SJSA1 (cell line): ENCODE measurements around the gene PIANP. TPM values are rescaled to one million over a fixed set of nuclear protein-coding genes. Genes with fewer than 3 reads are reported as not detected.

Experiments
- DNase-seq, 2 experiments: peaks; one replicate each; pipeline ENCODE4 v3.0.0-alpha.2; 2015 to 2020; ENCODE audit warnings: low spot score in 2 of 2, low read depth in 1 of 2
- H3K27ac ChIP-seq: fragments of 250-450 bp; sonication (Bioruptor Pico); 2 replicates; pipeline ENCODE4 v1.5.1; 2020; ENCODE audit warnings: mild to moderate bottlenecking, moderate library complexity
- H3K27me3 ChIP-seq: fragments of 250-450 bp; sonication (Bioruptor Pico); replicated peaks from 2 replicates; pipeline ENCODE4 v1.5.1; 2020; ENCODE audit warnings: mild to moderate bottlenecking, moderate library complexity
- H3K36me3 ChIP-seq: fragments of 250-450 bp; sonication (Bioruptor Pico); 2 replicates; pipeline ENCODE4 v1.5.1; 2020; ENCODE audit warnings: mild to moderate bottlenecking
- H3K4me1 ChIP-seq: fragments of 250-450 bp; sonication (Bioruptor Pico); replicated peaks from 2 replicates; pipeline ENCODE4 v1.6.1; 2021; ENCODE audit warnings: mild to moderate bottlenecking
- H3K4me3 ChIP-seq: fragments of 250-450 bp; sonication (Bioruptor Pico); 2 replicates; pipeline ENCODE4 v1.5.1; 2020; ENCODE audit warnings: mild to moderate bottlenecking
- H3K9me3 ChIP-seq: fragments of 250-450 bp; sonication (Bioruptor Pico); replicated peaks from 2 replicates; pipeline ENCODE4 v1.5.1; 2020; ENCODE audit warnings: mild to moderate bottlenecking
- total RNA-seq: library from RNA; depleted of rRNA; stranded (reverse); fragments of >200 nt; shearing (Covaris generic); gene quantifications from 2 replicates; pipeline ENCODE4 v1.2.3, GENCODE V29; 2014; rRNA removed

Gene PIANP
- total RNA-seq, 1 experiment from 2014 or later, result not detected

GRCh38 chr12:6644257-6644596, 56.4 kb downstream of the PIANP start:
- no peaks in the 10 kb centered on the region for H3K9me3 ChIP-seq
- no peak for DNase-seq
- H3K36me3 ChIP-seq, result no peaks in the 10 kb centered on the region
- no peaks in the 10 kb centered on the region for H3K27me3 ChIP-seq
- no peaks in the 10 kb centered on the region for H3K4me1 ChIP-seq
- H3K27ac ChIP-seq, result no peak overlapping the region
- no peak overlapping the region for H3K4me3 ChIP-seq

Other genes starting within 250 kb of the PIANP start
- 1.1 and 5.4 TPM in 2 replicates for gene TAPBPL, start 248.8 kb downstream of the PIANP start, total RNA-seq
- 2.4 and 6.4 TPM in 2 replicates for gene VAMP1, start 230.1 kb downstream of the PIANP start, total RNA-seq
- gene MRPL51, start 207.6 kb downstream of the PIANP start, total RNA-seq, result 213 and 264 TPM in 2 replicates
- gene NCAPD2, start 206.7 kb downstream of the PIANP start, total RNA-seq, result 84.0 and 131 TPM in 2 replicates
- 5,440 and 7,155 TPM in 2 replicates for gene GAPDH, start 166.3 kb downstream of the PIANP start, total RNA-seq
- 12.1 and 14.9 TPM in 2 replicates for gene IFFO1, start 144.8 kb downstream of the PIANP start, total RNA-seq
- gene NOP2, start 132.5 kb downstream of the PIANP start, total RNA-seq, result 48.3 and 76.6 TPM in 2 replicates
- gene CHD4, start 93.4 kb downstream of the PIANP start, total RNA-seq, result 178 and 180 TPM in 2 replicates
- not detected in 2 replicates for gene LPAR5, start 64.9 kb downstream of the PIANP start, total RNA-seq
- gene ACRBP, start 53.4 kb downstream of the PIANP start, total RNA-seq, result not detected in 2 replicates
- gene ING4, start 37.7 kb downstream of the PIANP start, total RNA-seq, result 34.8 and 41.0 TPM in 2 replicates
- 19.5 and 20.0 TPM in 2 replicates for gene ZNF384, start 11.4 kb downstream of the PIANP start, total RNA-seq
- 80.2 and 82.4 TPM in 2 replicates for gene COPS7A, start 23.2 kb upstream of the PIANP start, total RNA-seq
- 171 and 243 TPM in 2 replicates for gene MLF2, start 52.3 kb upstream of the PIANP start, total RNA-seq
- gene PTMS, start 65.5 kb upstream of the PIANP start, total RNA-seq, result 243 and 442 TPM in 2 replicates
- gene LAG3, start 71.7 kb upstream of the PIANP start, total RNA-seq, result 0.13 and 0.47 TPM in 2 replicates
- gene CD4, start 88.7 kb upstream of the PIANP start, total RNA-seq, result not detected in 2 replicates
- gene GPR162, start 121.0 kb upstream of the PIANP start, total RNA-seq, result 0.16 TPM in 1 of 2 replicates, not detected in the other
- gene P3H3, start 127.6 kb upstream of the PIANP start, total RNA-seq, result 0.63 TPM in 1 of 2 replicates, not detected in the other
- gene GNB3, start 140.1 kb upstream of the PIANP start, total RNA-seq, result not detected in 2 replicates
- gene CDCA3, start 150.5 kb upstream of the PIANP start, total RNA-seq, result 143 and 156 TPM in 2 replicates
- gene USP5, start 151.3 kb upstream of the PIANP start, total RNA-seq, result 121 and 150 TPM in 2 replicates
- gene TPI1, start 166.7 kb upstream of the PIANP start, total RNA-seq, result 1,911 and 2,129 TPM in 2 replicates
- gene SPSB2, start 172.5 kb upstream of the PIANP start, total RNA-seq, result 14.1 and 16.2 TPM in 2 replicates
- 12.2 and 20.0 TPM in 2 replicates for gene LRRC23, start 204.0 kb upstream of the PIANP start, total RNA-seq
- 5.3 and 7.1 TPM in 2 replicates for gene ENO2, start 213.8 kb upstream of the PIANP start, total RNA-seq
- 6.0 and 7.2 TPM in 2 replicates for gene ATN1, start 227.1 kb upstream of the PIANP start, total RNA-seq
- gene RNU7-1, start 243.0 kb upstream of the PIANP start, total RNA-seq, result not detected in 2 replicates
- 331 and 408 TPM in 2 replicates for gene C12orf57, start 243.2 kb upstream of the PIANP start, total RNA-seq